Activated CD4-positive, alpha-beta memory T cell treated with anti-CD3 and anti-CD28 coated beads, Interleukin-2, amount 10 ng/mL, durations not matched to agents 7 days and 5 days (primary cell): ENCODE measurements around the gene RLBP1. TPM values are rescaled to one million over a fixed set of nuclear protein-coding genes. Genes with fewer than 3 reads are reported as not detected.
A peak's percentile ranks its signal among the peaks of the same experiment; 100 is the strongest.
"Not testable (repeated sequence)": the region's sequence is repeated elsewhere in the genome, so short reads cannot be mapped to it uniquely, and the experiment has no call there.

ENCODE experiments used
- CTCF ChIA-PET: fragments of 350-600 bp; sonication (Branson Sonifier 250); formaldehyde crosslinking; loops from one replicate; lab custom pipeline; 2021; ENCODE audit warnings: antibody characterized with exemption, inconsistent platforms; lab: Charles Lee
- POLR2A ChIA-PET: fragments of 350-600 bp; sonication (Branson Sonifier 250); formaldehyde crosslinking; loops from one replicate; lab custom pipeline; 2021; ENCODE audit warnings: antibody characterized with exemption; lab: Charles Lee
- DNase-seq: peaks from one replicate; pipeline ENCODE4 v3.0.0-alpha.2; 2020
- H3K27ac Mint-ChIP-seq: one replicate; pipeline ENCODE4 v1.8.0; 2021; ENCODE audit warnings: mild to moderate bottlenecking, mixed read lengths
- H3K27me3 Mint-ChIP-seq: one replicate; pipeline ENCODE4 v1.8.0; 2021; ENCODE audit warnings: mixed read lengths
- H3K36me3 Mint-ChIP-seq: one replicate; pipeline ENCODE4 v1.8.0; 2021; ENCODE audit warnings: low read depth, mixed read lengths
- H3K4me1 Mint-ChIP-seq: one replicate; pipeline ENCODE4 v1.8.0; 2021; ENCODE audit warnings: mixed read lengths
- H3K4me3 Mint-ChIP-seq: one replicate; pipeline ENCODE4 v1.8.0; 2021; ENCODE audit warnings: mild to moderate bottlenecking, mixed read lengths
- H3K9me3 Mint-ChIP-seq: one replicate; pipeline ENCODE4 v1.8.0; 2021; ENCODE audit warnings: mixed read lengths
- total RNA-seq, 2 experiments: library from RNA; stranded (reverse); gene quantifications; one replicate each; pipeline ENCODE4 v1.2.3, GENCODE V29; 2021

Gene RLBP1
- not detected for total RNA-seq

- POLR2A ChIA-PET = no interaction called here
- CTCF ChIA-PET = interaction anchor here (1.0 to 1.4 kb wide), 2 partner anchors 15 to 44 kb away, joined by 3 to 7 read pairs; no protein-coding TSS in a partner anchor
- no peaks in the 10 kb centered on the region for H3K36me3 Mint-ChIP-seq
- H3K4me3 Mint-ChIP-seq = no peak within 1 kb of the TSS
- H3K27me3 Mint-ChIP-seq = peaks cover 9% of the 10 kb centered on the region
- no peak within 1 kb of the TSS for H3K27ac Mint-ChIP-seq
- H3K9me3 Mint-ChIP-seq = no peaks in the 10 kb centered on the region
- H3K4me1 Mint-ChIP-seq = peaks cover 2% of the 10 kb centered on the region
- DNase-seq = no peak
Observed at GRCh38 chr15:89221543-89221942, at the start of gene RLBP1. Gene RLBP1 (minus strand): TSS chr15:89221579. CDS start chr15:89218975, 2,604 bp downstream.

GRCh38 chr15:89250142-89250541, 28.8 kb upstream of the RLBP1 start:
- DNase-seq, H3K9me3 Mint-ChIP-seq, H3K27me3 Mint-ChIP-seq, POLR2A ChIA-PET, CTCF ChIA-PET, H3K4me3 Mint-ChIP-seq, H3K27ac Mint-ChIP-seq: not testable (repeated sequence)
- peaks cover 81% of the 10 kb centered on the region for H3K36me3 Mint-ChIP-seq
- H3K4me1 Mint-ChIP-seq = peaks cover 40% of the 10 kb centered on the region

GRCh38 chr15:89248584-89248983, 27.2 kb upstream of the RLBP1 start:
- DNase-seq = no peak
- ChIA-PET CTCF (interaction anchor here (1.0 to 6.0 kb wide), 2 partner anchors 43 to 110 kb away, joined by 3 to 98 read pairs; no protein-coding TSS in a partner anchor), POLR2A (no interaction called here)
- Mint-ChIP-seq H3K36me3 (peaks cover 77% of the 10 kb centered on the region), H3K4me3 (no peak overlapping the region), H3K4me1 (peaks cover 45% of the 10 kb centered on the region), H3K27ac (no peak overlapping the region), H3K27me3 (no peaks in the 10 kb centered on the region), H3K9me3 (no peaks in the 10 kb centered on the region)

- Mint-ChIP-seq H3K27ac (no peak overlapping the region), H3K9me3 (no peaks in the 10 kb centered on the region), H3K27me3 (no peaks in the 10 kb centered on the region), H3K4me1 (peaks cover 52% of the 10 kb centered on the region), H3K36me3 (peaks cover 67% of the 10 kb centered on the region), H3K4me3 (no peak overlapping the region)
- ChIA-PET CTCF (interaction anchor here (0.5 to 6.0 kb wide), 2 partner anchors 41 to 326 kb away, joined by 3 to 98 read pairs; no protein-coding TSS in a partner anchor), POLR2A (interaction anchor here (2.6 kb wide), 1 partner anchor 9 kb away, joined by 6 read pairs; no protein-coding TSS in a partner anchor)
- no peak for DNase-seq
Observed at GRCh38 chr15:89247446-89247845, 26.1 kb upstream of the RLBP1 start.

- Mint-ChIP-seq H3K9me3 (no peaks in the 10 kb centered on the region), H3K27me3 (peaks cover 3% of the 10 kb centered on the region), H3K4me1 (peaks cover 47% of the 10 kb centered on the region), H3K36me3 (peaks cover 44% of the 10 kb centered on the region), H3K27ac (peak overlapping the region; percentile 86), H3K4me3 (peak overlapping the region; percentile 91)
- POLR2A ChIA-PET = interaction anchor here (0.6 to 3.6 kb wide), 26 partner anchors 10 to 341 kb away, joined by 3 to 41 read pairs (median 4); partner anchors contain the start of genes ABHD2, MFGE8, POLG and TICRR
- no peak for DNase-seq
- CTCF ChIA-PET = interaction anchor here (0.7 to 6.0 kb wide), 16 partner anchors 8 to 340 kb away, joined by 3 to 98 read pairs (median 3); no protein-coding TSS in a partner anchor
Observed at GRCh38 chr15:89244574-89244903, 23.2 kb upstream of the RLBP1 start.

GRCh38 chr15:89243691-89244573, 22.6 kb upstream of the RLBP1 start, which contains the start of gene FANCI:
Gene FANCI (plus strand): TSS chr15:89243979. CDS start chr15:89247648, 3,669 bp downstream.
- Mint-ChIP-seq H3K4me3 (peak within 1 kb of the TSS; percentile 91), H3K4me1 (peaks cover 44% of the 10 kb centered on the region), H3K36me3 (peaks cover 39% of the 10 kb centered on the region), H3K27me3 (peaks cover 5% of the 10 kb centered on the region), H3K9me3 (no peaks in the 10 kb centered on the region), H3K27ac (peak within 1 kb of the TSS; percentile 86)
- ChIA-PET POLR2A (interaction anchor here (0.9 to 3.6 kb wide), 24 partner anchors 10 to 339 kb away, joined by 3 to 41 read pairs (median 5); partner anchors contain the start of genes ABHD2, MFGE8, POLG and TICRR), CTCF (interaction anchor here (0.5 to 6.0 kb wide), 13 partner anchors 9 to 1782 kb away, joined by 3 to 98 read pairs (median 3); no protein-coding TSS in a partner anchor)
- peak; percentile 97 for DNase-seq

GRCh38 chr15:89243046-89243690, 21.8 kb upstream of the RLBP1 start:
- CTCF ChIA-PET = interaction anchor here (2.2 to 6.0 kb wide), 3 partner anchors 36 to 185 kb away, joined by 9 to 98 read pairs (median 35); no protein-coding TSS in a partner anchor
- H3K4me1 Mint-ChIP-seq = peaks cover 39% of the 10 kb centered on the region
- no peaks in the 10 kb centered on the region for H3K9me3 Mint-ChIP-seq
- H3K27ac Mint-ChIP-seq = peak overlapping the region; percentile 86
- peaks cover 32% of the 10 kb centered on the region for H3K36me3 Mint-ChIP-seq
- H3K27me3 Mint-ChIP-seq = peaks cover 10% of the 10 kb centered on the region
- peak overlapping the region; percentile 91 for H3K4me3 Mint-ChIP-seq
- no peak for DNase-seq
- POLR2A ChIA-PET = interaction anchor here (1.1 to 3.6 kb wide), 10 partner anchors 9 to 153 kb away, joined by 3 to 41 read pairs (median 11); partner anchors contain the start of genes ABHD2 and POLG

GRCh38 chr15:89239883-89240810, 18.8 kb upstream of the RLBP1 start:
- H3K4me3 Mint-ChIP-seq, H3K9me3 Mint-ChIP-seq, POLR2A ChIA-PET, H3K27ac Mint-ChIP-seq, DNase-seq, H3K36me3 Mint-ChIP-seq: not testable (repeated sequence)
- H3K4me1 Mint-ChIP-seq = peaks cover 13% of the 10 kb centered on the region
- peaks cover 26% of the 10 kb centered on the region for H3K27me3 Mint-ChIP-seq
- CTCF ChIA-PET = interaction anchor here (1.5 to 4.4 kb wide), 2 partner anchors 33 to 37 kb away, joined by 4 to 35 read pairs; no protein-coding TSS in a partner anchor

- Mint-ChIP-seq H3K9me3 (no peaks in the 10 kb centered on the region), H3K4me3 (no peak overlapping the region), H3K36me3 (no peaks in the 10 kb centered on the region), H3K27me3 (peaks cover 29% of the 10 kb centered on the region), H3K4me1 (peaks cover 13% of the 10 kb centered on the region), H3K27ac (no peak overlapping the region)
- no peak for DNase-seq
- POLR2A ChIA-PET = no interaction called here
- CTCF ChIA-PET = interaction anchor here (2.2 kb wide), 1 partner anchor 25 kb away, joined by 16 read pairs; no protein-coding TSS in a partner anchor
Observed at GRCh38 chr15:89231832-89232231, 10.5 kb upstream of the RLBP1 start.

GRCh38 chr15:89230277-89230676, 8.9 kb upstream of the RLBP1 start:
- H3K4me3 Mint-ChIP-seq = no peak overlapping the region
- H3K9me3 Mint-ChIP-seq = no peaks in the 10 kb centered on the region
- CTCF ChIA-PET = interaction anchor here (0.6 to 2.2 kb wide), 2 partner anchors 23 to 40 kb away, joined by 5 to 16 read pairs; no protein-coding TSS in a partner anchor
- H3K27me3 Mint-ChIP-seq = peaks cover 22% of the 10 kb centered on the region
- H3K36me3 Mint-ChIP-seq = no peaks in the 10 kb centered on the region
- POLR2A ChIA-PET = interaction anchor here (1.5 kb wide), 1 partner anchor 14 kb away, joined by 10 read pairs; the partner anchor contains the start of gene FANCI
- no peak for DNase-seq
- no peak overlapping the region for H3K27ac Mint-ChIP-seq
- peaks cover 13% of the 10 kb centered on the region for H3K4me1 Mint-ChIP-seq

- CTCF ChIA-PET = interaction anchor here (0.8 kb wide), 1 partner anchor 21 kb away, joined by 3 read pairs; no protein-coding TSS in a partner anchor
- Mint-ChIP-seq H3K27me3 (peaks cover 9% of the 10 kb centered on the region), H3K27ac (no peak overlapping the region)
Observed at GRCh38 chr15:89227425-89227824, 6.0 kb upstream of the RLBP1 start.

More at GRCh38 chr15:89227425-89227824, 6.0 kb upstream of the RLBP1 start:
- Mint-ChIP-seq H3K4me1 (peaks cover 13% of the 10 kb centered on the region), H3K36me3 (no peaks in the 10 kb centered on the region), H3K4me3 (no peak overlapping the region), H3K9me3 (no peaks in the 10 kb centered on the region)
- no peak for DNase-seq
- POLR2A ChIA-PET = interaction anchor here (0.9 kb wide), 1 partner anchor 21 kb away, joined by 3 read pairs; no protein-coding TSS in a partner anchor
